ACC112 (cell line): ENCODE measurements around the gene JADE2.

Source experiments
- H2AFZ ChIP-seq: fragments of 200-600 bp; sonication (generic); one replicate; pipeline ENCODE4 v1.6.0; 2017; ENCODE audit warnings: antibody characterized with exemption, low read length; ENCODE audit not compliant: unreplicated experiment
- H3K27ac ChIP-seq: fragments of 200-600 bp; sonication (generic); 2 replicates; pipeline ENCODE4 v1.5.1; 2014; ENCODE audit warnings: low read depth, mild to moderate bottlenecking, antibody characterized with exemption, low read length, moderate library complexity
- H3K27me3 ChIP-seq: fragments of 200-600 bp; sonication (generic); 2 replicates; pipeline ENCODE4 v1.6.1; 2014; ENCODE audit warnings: mild to moderate bottlenecking, antibody characterized with exemption, low read length, moderate library complexity, mixed read lengths; ENCODE audit not compliant: insufficient read depth
- H3K36me3 ChIP-seq: fragments of 200-600 bp; sonication (generic); 2 replicates; pipeline ENCODE4 v1.6.1; 2016; ENCODE audit warnings: mild to moderate bottlenecking, antibody characterized with exemption, low read length, moderate library complexity, mixed read lengths; ENCODE audit not compliant: insufficient read depth
- H3K4me1 ChIP-seq: fragments of 200-600 bp; sonication (generic); one replicate; pipeline ENCODE4 v1.6.1; 2016; ENCODE audit warnings: low read length, mixed read lengths; ENCODE audit not compliant: insufficient read depth, unreplicated experiment, control insufficient read depth
- H3K4me3 ChIP-seq: fragments of 200-600 bp; sonication (generic); 2 replicates; pipeline ENCODE4 v1.5.1; 2014; ENCODE audit warnings: mild to moderate bottlenecking, low read depth, low read length
- H3K79me2 ChIP-seq: fragments of 200-600 bp; sonication (generic); one replicate; pipeline ENCODE4 v1.6.0; 2016; ENCODE audit warnings: low read length; ENCODE audit not compliant: control insufficient read depth, unreplicated experiment, insufficient read depth

The JADE2 gene

GRCh38 chr5:134524826-134525682, at the start of gene JADE2:
TSS of gene JADE2 (plus strand) at chr5:134525670. CDS start at chr5:134535858, 10,188 bp downstream.
- H3K4me3 ChIP-seq = peak within 1 kb of the TSS; percentile 97
- H2AFZ ChIP-seq = peak within 1 kb of the TSS; percentile 89
- no peaks in the 10 kb centered on the region for H3K36me3 ChIP-seq
- H3K79me2 ChIP-seq = peaks cover 31% of the 10 kb centered on the region
- H3K27ac ChIP-seq = peak within 1 kb of the TSS; percentile 90
- peaks cover 25% of the 10 kb centered on the region for H3K4me1 ChIP-seq
- H3K27me3 ChIP-seq = no peaks in the 10 kb centered on the region

- H3K4me1 ChIP-seq = peaks cover 11% of the 10 kb centered on the region
- no peaks in the 10 kb centered on the region for H3K79me2 ChIP-seq
- no peak overlapping the region for H2AFZ ChIP-seq
Observed at GRCh38 chr5:134477462-134478245, 47.8 kb upstream of the JADE2 start.

GRCh38 chr5:134479839-134480238, 45.6 kb upstream of the JADE2 start:
- H2AFZ ChIP-seq = no peak overlapping the region
- no peak overlapping the region for H3K27ac ChIP-seq
- no peak overlapping the region for H3K4me3 ChIP-seq
- H3K79me2 ChIP-seq = no peaks in the 10 kb centered on the region
- peaks cover 11% of the 10 kb centered on the region for H3K4me1 ChIP-seq
- no peaks in the 10 kb centered on the region for H3K36me3 ChIP-seq
- no peaks in the 10 kb centered on the region for H3K27me3 ChIP-seq

More at GRCh38 chr5:134477462-134478245, 47.8 kb upstream of the JADE2 start:
- Histone ChIP-seq H3K27me3 (no peaks in the 10 kb centered on the region), H3K4me3 (no peak overlapping the region), H3K27ac (peak overlapping the region; percentile 59; the same call in 1 of the 2 replicates), H3K36me3 (no peaks in the 10 kb centered on the region)

GRCh38 chr5:134489227-134489944, 36.1 kb upstream of the JADE2 start:
- no peaks in the 10 kb centered on the region for H3K79me2 ChIP-seq
- no peak overlapping the region for H2AFZ ChIP-seq
- peaks cover 7% of the 10 kb centered on the region for H3K4me1 ChIP-seq
- no peaks in the 10 kb centered on the region for H3K36me3 ChIP-seq
- H3K27me3 ChIP-seq = no peaks in the 10 kb centered on the region
- no peak overlapping the region for H3K27ac ChIP-seq
- no peak overlapping the region for H3K4me3 ChIP-seq

GRCh38 chr5:134490255-134490924, 35.1 kb upstream of the JADE2 start:
- Histone ChIP-seq H3K27ac (no peak overlapping the region), H3K36me3 (no peaks in the 10 kb centered on the region)

GRCh38 chr5:134490925-134491271, 34.6 kb upstream of the JADE2 start:
- Histone ChIP-seq H3K27ac (no peak overlapping the region), H3K4me1 (peaks cover 7% of the 10 kb centered on the region), H3K36me3 (no peaks in the 10 kb centered on the region), H3K27me3 (no peaks in the 10 kb centered on the region), H3K4me3 (no peak overlapping the region), H2AFZ (no peak overlapping the region), H3K79me2 (no peaks in the 10 kb centered on the region)

More at GRCh38 chr5:134490255-134490924, 35.1 kb upstream of the JADE2 start:
- H2AFZ ChIP-seq = no peak overlapping the region
- H3K4me1 ChIP-seq = peaks cover 7% of the 10 kb centered on the region
- no peaks in the 10 kb centered on the region for H3K79me2 ChIP-seq
- H3K4me3 ChIP-seq = no peak overlapping the region
- H3K27me3 ChIP-seq = no peaks in the 10 kb centered on the region

GRCh38 chr5:134491841-134492442, 33.5 kb upstream of the JADE2 start:
- H3K4me1 ChIP-seq = peaks cover 7% of the 10 kb centered on the region
- no peak overlapping the region for H3K4me3 ChIP-seq
- H3K79me2 ChIP-seq = no peaks in the 10 kb centered on the region
- no peaks in the 10 kb centered on the region for H3K27me3 ChIP-seq
- no peak overlapping the region for H2AFZ ChIP-seq
- no peak overlapping the region for H3K27ac ChIP-seq
- H3K36me3 ChIP-seq = no peaks in the 10 kb centered on the region

GRCh38 chr5:134492568-134492967, 32.9 kb upstream of the JADE2 start:
- H3K27ac ChIP-seq = no peak overlapping the region
- H3K27me3 ChIP-seq = no peaks in the 10 kb centered on the region
- H3K4me1 ChIP-seq = peaks cover 7% of the 10 kb centered on the region
- H3K4me3 ChIP-seq = no peak overlapping the region
- H3K36me3 ChIP-seq = no peaks in the 10 kb centered on the region
- no peak overlapping the region for H2AFZ ChIP-seq
- H3K79me2 ChIP-seq = no peaks in the 10 kb centered on the region

GRCh38 chr5:134493461-134494055, 31.9 kb upstream of the JADE2 start:
- Histone ChIP-seq H3K27ac (no peak overlapping the region), H3K27me3 (no peaks in the 10 kb centered on the region), H3K79me2 (no peaks in the 10 kb centered on the region), H3K36me3 (no peaks in the 10 kb centered on the region), H3K4me1 (peaks cover 7% of the 10 kb centered on the region), H2AFZ (no peak overlapping the region), H3K4me3 (no peak overlapping the region)
